HS-27A (cell line): Measurements from ENCODE around the gene MREG.
A peak's percentile ranks its signal among the peaks of the same experiment; 100 is the strongest.

ENCODE experiments used
- DNase-seq: peaks from one replicate; pipeline ENCODE4 v3.0.0-alpha.2; 2012; ENCODE audit warnings: low read depth, missing footprints

The MREG gene

GRCh38 chr2:216013080-216013909 lies at the start of gene MREG:
Gene MREG (minus strand): TSS chr2:216013551. CDS start chr2:216013327, 224 bp downstream.
- peak; percentile 45 for DNase-seq

GRCh38 chr2:216059233-216059834 lies 46.0 kb upstream of the MREG start:
- no peak for DNase-seq

- no peak for DNase-seq
Measured at GRCh38 chr2:216057688-216058193, 44.4 kb upstream of the MREG start.

GRCh38 chr2:216056739-216057138 lies 43.4 kb upstream of the MREG start:
- DNase-seq = no peak

- DNase-seq = no peak
Measured at GRCh38 chr2:216055680-216056079, 42.3 kb upstream of the MREG start.

GRCh38 chr2:216052420-216052819 lies 39.1 kb upstream of the MREG start:
- no peak for DNase-seq

GRCh38 chr2:216051350-216051749 lies 38.0 kb upstream of the MREG start:
- no peak for DNase-seq

- no peak for DNase-seq
Measured at GRCh38 chr2:216049452-216049851, 36.1 kb upstream of the MREG start.

GRCh38 chr2:216047397-216047796 lies 34.0 kb upstream of the MREG start:
- no peak for DNase-seq

GRCh38 chr2:216044883-216045486 lies 31.6 kb upstream of the MREG start:
- no peak for DNase-seq

- DNase-seq = no peak
Measured at GRCh38 chr2:216043949-216044348, 30.6 kb upstream of the MREG start.

- DNase-seq = no peak
Measured at GRCh38 chr2:216041438-216041837, 28.1 kb upstream of the MREG start.

- no peak for DNase-seq
Measured at GRCh38 chr2:216039918-216040317, 26.6 kb upstream of the MREG start.

- no peak for DNase-seq
Measured at GRCh38 chr2:216034065-216034464, 20.7 kb upstream of the MREG start.

- DNase-seq = no peak
Measured at GRCh38 chr2:216033403-216033802, 20.1 kb upstream of the MREG start.

GRCh38 chr2:216031960-216032689 lies 18.8 kb upstream of the MREG start:
- DNase-seq = no peak

GRCh38 chr2:216030216-216030615 lies 16.9 kb upstream of the MREG start:
- DNase-seq = no peak

GRCh38 chr2:216029416-216030129 lies 16.2 kb upstream of the MREG start:
- no peak for DNase-seq

GRCh38 chr2:216024779-216025336 lies 11.5 kb upstream of the MREG start:
- DNase-seq = no peak

- DNase-seq = no peak
Measured at GRCh38 chr2:216023055-216023648, 9.8 kb upstream of the MREG start.
